Testis (tissue), 2 donors: ENCODE measurements around the gene SACM1L.
"Not testable (repeated sequence)": the region's sequence is repeated elsewhere in the genome, so short reads cannot be mapped to it uniquely, and the experiment has no call there.

Source experiments
- POLR2A ChIP-seq: fragments of 450-650 bp; IDR thresholded peaks from one replicate; pipeline ENCODE4 v1.6.1; 2017; ENCODE audit warnings: antibody characterized with exemption, mild to moderate bottlenecking, moderate library complexity
- TF ChIP-seq, protein P1 (sequence below), 3 experiments: fragments of 450-650 bp in 2 of 3; fragments of 200-600 bp in 1 of 3; sonication (generic) in 1 of 3; IDR thresholded peaks; one replicate each; pipeline ENCODE4 v1.5.1; 2016 to 2019; ENCODE audit warnings: antibody characterized with exemption in 3 of 3, mild to moderate bottlenecking in 2 of 3, moderate library complexity in 1 of 3

DNA sequence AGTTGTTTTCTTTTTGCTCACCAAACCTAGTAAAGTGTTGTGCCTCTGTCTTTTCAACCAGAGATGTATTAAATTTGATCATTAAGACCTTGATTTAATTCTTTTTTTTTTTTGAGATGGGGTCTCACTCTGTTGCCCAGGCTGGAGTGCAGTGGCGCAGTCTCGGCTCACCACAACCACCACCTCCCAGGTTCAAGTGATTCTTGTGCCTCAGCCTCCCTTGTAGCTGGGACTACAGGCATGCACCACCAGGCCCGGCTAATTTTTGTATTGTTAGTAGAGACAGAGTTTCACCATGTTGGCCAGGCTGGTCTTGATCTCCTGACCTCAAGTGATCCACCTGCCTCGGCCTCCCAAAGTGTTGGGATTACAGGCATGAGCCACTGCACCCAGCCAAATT is 6.0 kb downstream of the SACM1L start:
- TF ChIP-seq, protein P1, sequence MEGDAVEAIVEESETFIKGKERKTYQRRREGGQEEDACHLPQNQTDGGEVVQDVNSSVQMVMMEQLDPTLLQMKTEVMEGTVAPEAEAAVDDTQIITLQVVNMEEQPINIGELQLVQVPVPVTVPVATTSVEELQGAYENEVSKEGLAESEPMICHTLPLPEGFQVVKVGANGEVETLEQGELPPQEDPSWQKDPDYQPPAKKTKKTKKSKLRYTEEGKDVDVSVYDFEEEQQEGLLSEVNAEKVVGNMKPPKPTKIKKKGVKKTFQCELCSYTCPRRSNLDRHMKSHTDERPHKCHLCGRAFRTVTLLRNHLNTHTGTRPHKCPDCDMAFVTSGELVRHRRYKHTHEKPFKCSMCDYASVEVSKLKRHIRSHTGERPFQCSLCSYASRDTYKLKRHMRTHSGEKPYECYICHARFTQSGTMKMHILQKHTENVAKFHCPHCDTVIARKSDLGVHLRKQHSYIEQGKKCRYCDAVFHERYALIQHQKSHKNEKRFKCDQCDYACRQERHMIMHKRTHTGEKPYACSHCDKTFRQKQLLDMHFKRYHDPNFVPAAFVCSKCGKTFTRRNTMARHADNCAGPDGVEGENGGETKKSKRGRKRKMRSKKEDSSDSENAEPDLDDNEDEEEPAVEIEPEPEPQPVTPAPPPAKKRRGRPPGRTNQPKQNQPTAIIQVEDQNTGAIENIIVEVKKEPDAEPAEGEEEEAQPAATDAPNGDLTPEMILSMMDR (IDR thresholded peaks at IDR 0.05) = not testable (repeated sequence)
- TF ChIP-seq POLR2A = not testable (repeated sequence)
